Activated naive CD8-positive, alpha-beta T cell treated with anti-CD3 and anti-CD28 coated beads, Interleukin-2, amount 10 ng/mL, durations not matched to agents 7 days and 5 days (primary cell): ENCODE data around the gene FGF7. TPM values are rescaled to one million over a fixed set of nuclear protein-coding genes. Genes with fewer than 3 reads are reported as not detected.
"Not testable (repeated sequence)": the region's sequence is repeated elsewhere in the genome, so short reads cannot be mapped to it uniquely, and the experiment has no call there.

Source experiments
- ATAC-seq: fragments of 150-1000 bp; cut with Tn5 transposase; one replicate; pipeline ENCODE4 v1.10.0; 2021; ENCODE audit warnings: low read depth, moderate library complexity
- POLR2A ChIA-PET: fragments of 350-600 bp; sonication (Branson Sonifier 250); formaldehyde crosslinking; loops from one replicate; lab custom pipeline; 2021; ENCODE audit warnings: antibody characterized with exemption; lab: Charles Lee
- DNase-seq: peaks from one replicate; pipeline ENCODE4 v3.0.0; 2021
- H3K27ac Mint-ChIP-seq: one replicate; pipeline ENCODE4 v1.8.0; 2022; ENCODE audit warnings: mild to moderate bottlenecking, mixed read lengths
- H3K27me3 Mint-ChIP-seq: one replicate; pipeline ENCODE4 v1.8.0; 2022; ENCODE audit warnings: mild to moderate bottlenecking, moderate library complexity, mixed read lengths
- H3K36me3 Mint-ChIP-seq: one replicate; pipeline ENCODE4 v1.8.0; 2021; ENCODE audit warnings: mild to moderate bottlenecking, mixed read lengths
- H3K4me1 Mint-ChIP-seq: one replicate; pipeline ENCODE4 v1.8.0; 2021; ENCODE audit warnings: mixed read lengths
- H3K4me3 Mint-ChIP-seq: one replicate; pipeline ENCODE4 v1.8.0; 2022; ENCODE audit warnings: mild to moderate bottlenecking, moderate library complexity, mixed read lengths
- H3K9me3 Mint-ChIP-seq: one replicate; pipeline ENCODE4 v1.8.0; 2021; ENCODE audit warnings: mixed read lengths
- total RNA-seq, 2 experiments: library from RNA; stranded (reverse); gene quantifications; one replicate each; pipeline ENCODE4 v1.2.3, GENCODE V29; 2021

FGF7 gene, protein sequence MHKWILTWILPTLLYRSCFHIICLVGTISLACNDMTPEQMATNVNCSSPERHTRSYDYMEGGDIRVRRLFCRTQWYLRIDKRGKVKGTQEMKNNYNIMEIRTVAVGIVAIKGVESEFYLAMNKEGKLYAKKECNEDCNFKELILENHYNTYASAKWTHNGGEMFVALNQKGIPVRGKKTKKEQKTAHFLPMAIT
- not detected for total RNA-seq

DNA sequence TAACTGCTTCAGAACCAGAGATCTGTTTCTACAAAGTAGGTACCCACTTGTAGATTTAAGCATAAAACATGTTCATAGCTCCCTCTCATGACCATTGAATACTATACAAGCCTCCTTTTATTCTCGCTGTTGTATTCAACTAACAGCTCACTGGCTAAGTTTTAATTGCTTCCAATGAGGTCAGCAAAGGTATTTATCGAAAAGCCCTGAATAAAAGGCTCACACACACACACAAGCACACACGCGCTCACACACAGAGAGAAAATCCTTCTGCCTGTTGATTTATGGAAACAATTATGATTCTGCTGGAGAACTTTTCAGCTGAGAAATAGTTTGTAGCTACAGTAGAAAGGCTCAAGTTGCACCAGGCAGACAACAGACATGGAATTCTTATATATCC lies at the start of gene FGF7:
Gene FGF7, plus strand, starts transcription at position 222 of the 400 bp plus-strand sequence. CDS start 1,056 bp downstream, outside the sequence.
- Mint-ChIP-seq H3K4me3 (no peak within 1 kb of the TSS), H3K4me1 (no peaks in the 10 kb centered on the region), H3K27ac (no peak within 1 kb of the TSS), H3K27me3 (peaks cover 8% of the 10 kb centered on the region), H3K9me3 (no peaks in the 10 kb centered on the region), H3K36me3 (no peaks in the 10 kb centered on the region)
- ATAC-seq = no peak
- DNase-seq = no peak
- POLR2A ChIA-PET = interaction anchor here (1.2 kb wide), 1 partner anchor 561 kb away, joined by 3 read pairs; no protein-coding TSS in a partner anchor

DNA sequence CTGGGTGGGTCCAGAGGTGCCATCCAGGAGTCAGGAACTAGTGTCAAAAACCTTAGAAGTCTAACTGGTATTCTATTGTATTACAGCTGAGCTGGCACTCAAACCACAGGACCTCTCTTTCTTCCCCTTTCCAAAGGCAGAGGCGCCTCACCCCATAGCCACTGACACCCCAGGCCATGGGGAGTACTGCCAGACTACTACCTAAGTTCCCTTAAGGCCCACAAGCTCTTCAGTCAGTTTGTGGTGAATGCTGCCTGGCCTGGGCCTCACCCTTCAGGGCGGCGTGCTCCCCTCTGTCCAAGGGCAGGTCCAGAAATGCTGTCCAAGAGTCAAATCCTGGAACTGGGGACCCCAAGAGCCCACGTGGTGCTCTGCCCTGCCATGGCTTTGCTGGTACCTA lies 43.0 kb upstream of the FGF7 start:
- ATAC-seq = no peak

DNA sequence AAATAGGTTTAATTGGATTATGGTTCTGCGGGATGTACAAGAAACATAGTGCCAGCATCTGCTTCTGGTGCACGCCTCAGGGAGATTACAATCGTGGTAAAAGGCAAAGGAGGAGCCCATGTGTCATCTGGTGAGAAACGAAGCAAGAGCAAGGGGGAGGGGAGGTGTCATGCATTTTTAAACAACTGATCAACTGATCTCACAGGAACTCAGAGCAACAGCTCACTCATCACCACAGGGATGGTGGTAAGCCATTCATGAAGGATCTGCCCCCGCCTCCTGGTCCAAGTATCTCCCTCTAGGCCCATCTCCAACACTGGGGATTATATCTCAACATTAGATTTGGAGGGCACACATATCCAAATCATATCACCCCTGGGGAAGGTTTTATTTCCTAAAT lies 42.1 kb upstream of the FGF7 start:
- ATAC-seq (no peak), DNase-seq (no peak)
- no peaks in the 10 kb centered on the region for H3K9me3 Mint-ChIP-seq
- no peak overlapping the region for H3K27ac Mint-ChIP-seq
- H3K27me3 Mint-ChIP-seq = peaks cover 2% of the 10 kb centered on the region
- no peaks in the 10 kb centered on the region for H3K36me3 Mint-ChIP-seq
- H3K4me3 Mint-ChIP-seq = no peak overlapping the region
- POLR2A ChIA-PET = no interaction called here
- H3K4me1 Mint-ChIP-seq = no peaks in the 10 kb centered on the region

More for the DNA sequence above, 43.0 kb upstream of the FGF7 start:
- no peak overlapping the region for H3K4me3 Mint-ChIP-seq
- DNase-seq = no peak
- POLR2A ChIA-PET = no interaction called here
- no peaks in the 10 kb centered on the region for H3K9me3 Mint-ChIP-seq
- H3K36me3 Mint-ChIP-seq = no peaks in the 10 kb centered on the region
- peaks cover 2% of the 10 kb centered on the region for H3K27me3 Mint-ChIP-seq
- no peaks in the 10 kb centered on the region for H3K4me1 Mint-ChIP-seq
- no peak overlapping the region for H3K27ac Mint-ChIP-seq

DNA sequence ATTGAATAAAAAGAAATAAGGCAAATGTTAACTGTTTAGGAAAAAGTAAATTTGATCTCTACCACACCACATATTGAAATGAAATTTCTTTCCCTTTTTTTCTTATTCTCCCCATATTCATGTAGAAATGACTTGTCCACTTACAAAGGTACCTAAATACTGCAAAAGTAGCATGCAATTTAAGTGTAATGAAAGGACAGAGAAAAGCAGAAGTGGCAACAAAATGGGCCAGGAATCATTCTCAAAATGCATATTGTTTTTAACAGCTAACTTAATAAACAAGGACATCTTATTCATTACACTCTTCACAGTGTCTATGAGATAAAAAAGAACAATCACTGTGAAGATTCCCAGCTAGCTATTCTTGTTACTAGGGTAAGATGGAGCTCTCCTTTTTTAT lies 40.6 kb upstream of the FGF7 start:
- DNase-seq (no peak), ATAC-seq (no peak)
- no peak overlapping the region for H3K27ac Mint-ChIP-seq
- no peaks in the 10 kb centered on the region for H3K36me3 Mint-ChIP-seq
- no peak overlapping the region for H3K4me3 Mint-ChIP-seq
- POLR2A ChIA-PET = no interaction called here
- H3K9me3 Mint-ChIP-seq = no peaks in the 10 kb centered on the region
- no peaks in the 10 kb centered on the region for H3K4me1 Mint-ChIP-seq
- H3K27me3 Mint-ChIP-seq = peaks cover 4% of the 10 kb centered on the region

DNA sequence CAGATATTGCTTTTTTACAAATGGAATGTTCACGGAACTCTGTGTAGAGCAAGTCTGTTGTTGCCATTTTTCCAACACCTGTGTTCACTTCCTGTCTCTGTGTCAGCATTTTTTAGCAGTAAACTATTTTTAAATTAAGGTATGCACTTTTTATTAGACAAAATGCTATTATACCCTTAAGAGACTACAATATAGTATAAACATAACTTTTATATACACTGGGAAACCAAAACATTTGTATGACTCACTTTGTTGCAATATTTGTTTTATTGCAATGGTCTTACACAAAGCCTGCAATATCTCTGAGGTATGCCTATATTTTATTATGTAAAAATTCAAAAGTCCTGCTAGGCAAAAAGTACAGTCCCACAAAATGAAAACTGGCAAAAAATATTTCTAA lies 39.8 kb upstream of the FGF7 start:
- H3K9me3 Mint-ChIP-seq = no peaks in the 10 kb centered on the region
- POLR2A ChIA-PET = no interaction called here
- H3K36me3 Mint-ChIP-seq = no peaks in the 10 kb centered on the region
- DNase-seq (no peak), ATAC-seq (no peak)
- H3K27ac Mint-ChIP-seq = no peak overlapping the region
- H3K4me1 Mint-ChIP-seq = no peaks in the 10 kb centered on the region
- peaks cover 10% of the 10 kb centered on the region for H3K27me3 Mint-ChIP-seq
- no peak overlapping the region for H3K4me3 Mint-ChIP-seq

DNA sequence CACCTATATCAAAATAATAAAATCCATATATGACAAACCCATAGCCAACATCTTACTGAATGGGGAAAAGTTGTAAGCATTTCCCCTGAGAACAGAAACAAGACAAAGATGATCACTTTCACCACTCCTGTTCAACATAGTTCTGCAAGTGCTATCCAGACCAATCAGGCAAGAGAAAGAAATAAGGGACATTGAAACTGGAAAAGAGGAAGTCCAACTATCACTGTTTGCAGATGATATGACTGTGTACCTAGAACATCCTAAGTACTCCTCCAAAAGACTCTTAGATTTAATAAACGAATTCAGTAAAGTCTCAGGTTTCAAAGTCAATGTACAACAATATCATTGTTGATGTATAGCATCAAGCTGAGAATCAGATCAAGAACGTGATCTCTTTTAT lies 35.6 kb upstream of the FGF7 start:
- Mint-ChIP-seq H3K4me1 (no peaks in the 10 kb centered on the region), H3K27ac (no peak overlapping the region), H3K27me3 (peaks cover 12% of the 10 kb centered on the region), H3K36me3 (no peaks in the 10 kb centered on the region), H3K4me3 (no peak overlapping the region), H3K9me3 (no peaks in the 10 kb centered on the region)
- DNase-seq (no peak), ATAC-seq (no peak)
- POLR2A ChIA-PET = no interaction called here

DNA sequence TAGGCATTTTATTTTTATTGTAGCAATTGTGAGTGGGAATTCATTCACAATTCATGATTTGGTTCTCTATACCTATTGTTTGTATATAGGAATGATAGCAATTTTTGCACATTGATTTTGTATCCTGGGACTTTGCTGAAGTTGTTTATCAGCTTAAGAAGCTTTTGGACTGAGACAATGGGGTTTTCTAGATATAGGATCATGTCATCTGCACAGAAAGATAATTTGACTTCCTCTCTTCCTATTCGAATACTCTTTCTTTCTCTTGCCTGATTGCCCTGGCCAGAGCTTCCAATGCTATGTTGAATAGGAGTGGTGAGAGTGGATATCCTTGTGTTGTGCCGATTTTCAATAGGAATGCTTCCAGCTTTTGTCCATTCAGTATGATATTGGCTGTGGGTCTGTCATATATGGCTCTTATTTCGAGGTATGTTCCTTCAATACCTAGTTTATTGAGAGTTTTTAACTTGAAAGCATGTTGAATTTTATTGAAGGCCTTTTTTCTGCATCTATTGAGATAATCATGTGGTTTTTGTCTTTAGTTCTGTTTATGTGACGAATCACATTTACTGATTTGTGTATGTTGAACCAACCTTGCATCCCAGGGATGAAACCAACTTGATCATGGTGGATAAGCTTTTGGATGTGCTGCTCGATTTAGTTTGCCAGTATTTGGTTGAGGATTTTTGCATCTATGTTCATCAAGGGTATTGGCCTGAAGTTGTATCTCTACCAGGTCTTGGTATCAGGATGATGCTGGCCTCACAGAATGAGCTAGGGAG lies 20.3 kb upstream of the FGF7 start:
- H3K27ac Mint-ChIP-seq, H3K27me3 Mint-ChIP-seq, H3K9me3 Mint-ChIP-seq, DNase-seq, ATAC-seq, H3K36me3 Mint-ChIP-seq, POLR2A ChIA-PET, H3K4me3 Mint-ChIP-seq, H3K4me1 Mint-ChIP-seq: not testable (repeated sequence)

DNA sequence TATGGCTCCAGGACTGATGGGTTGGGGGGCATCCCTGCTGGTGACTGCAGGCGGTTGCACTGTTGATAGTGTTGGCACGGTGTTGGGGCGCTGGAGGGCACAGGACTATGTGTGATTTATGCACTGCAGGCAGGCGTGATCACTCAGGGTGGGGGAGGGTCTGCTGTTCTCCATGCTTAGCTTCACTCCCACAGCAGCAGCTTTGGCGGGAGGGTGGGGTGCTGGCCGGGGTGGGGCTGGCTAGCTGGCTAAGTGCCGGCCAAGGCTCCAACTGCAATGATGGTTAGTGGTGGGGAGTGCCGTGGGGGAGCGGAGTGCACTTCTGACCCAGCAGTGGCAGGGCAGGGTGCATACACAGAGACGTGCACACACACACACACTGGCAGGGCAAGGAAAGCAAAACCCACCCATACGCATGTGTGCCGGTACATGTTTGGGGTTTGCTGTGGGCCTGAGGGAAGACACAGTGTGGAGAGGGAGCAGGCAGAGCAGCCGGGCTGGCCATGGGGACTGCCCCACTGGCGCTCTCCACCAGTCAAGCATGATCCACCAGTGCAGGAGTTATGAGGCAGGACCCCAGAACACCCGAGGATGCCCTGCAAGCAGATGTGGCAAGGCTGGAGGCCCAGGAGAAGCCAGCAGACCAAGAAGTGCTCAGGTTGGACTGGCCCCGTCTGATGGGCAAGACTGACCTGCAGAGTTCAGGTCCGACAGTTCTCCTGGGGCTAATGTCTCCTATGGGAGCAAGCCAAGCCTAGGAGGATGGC lies 16.5 kb upstream of the FGF7 start:
- DNase-seq = no peak
- Mint-ChIP-seq H3K4me3 (no peak overlapping the region), H3K27me3 (peaks cover 14% of the 10 kb centered on the region), H3K27ac (no peak overlapping the region), H3K36me3 (no peaks in the 10 kb centered on the region), H3K4me1 (no peaks in the 10 kb centered on the region), H3K9me3 (peaks cover 2% of the 10 kb centered on the region)
- ATAC-seq = no peak
- POLR2A ChIA-PET = no interaction called here

DNA sequence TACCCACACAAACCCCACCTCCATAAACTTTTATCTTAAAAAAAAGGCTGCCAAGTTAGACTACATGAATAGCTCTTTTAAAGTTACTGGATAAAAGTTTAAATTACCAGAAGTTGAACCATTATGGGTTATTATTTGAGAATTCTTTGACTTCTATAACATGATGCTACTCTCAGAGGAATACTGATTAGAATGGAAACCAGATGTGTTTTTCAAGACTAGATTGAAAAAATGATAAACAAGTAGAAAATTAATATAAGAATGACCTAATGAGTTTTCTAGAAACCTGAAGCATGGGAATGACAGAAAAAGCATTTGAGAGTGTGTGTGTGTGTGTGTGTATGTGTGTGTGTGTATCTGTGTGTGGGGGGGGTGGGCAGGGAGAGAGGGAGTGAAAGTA lies 12.4 kb upstream of the FGF7 start:
- H3K36me3 Mint-ChIP-seq = no peaks in the 10 kb centered on the region
- ATAC-seq (no peak), DNase-seq (no peak)
- H3K4me3 Mint-ChIP-seq = no peak overlapping the region
- peaks cover 11% of the 10 kb centered on the region for H3K27me3 Mint-ChIP-seq
- H3K4me1 Mint-ChIP-seq = no peaks in the 10 kb centered on the region
- H3K27ac Mint-ChIP-seq = no peak overlapping the region
- POLR2A ChIA-PET = no interaction called here
- peaks cover 1% of the 10 kb centered on the region for H3K9me3 Mint-ChIP-seq

DNA sequence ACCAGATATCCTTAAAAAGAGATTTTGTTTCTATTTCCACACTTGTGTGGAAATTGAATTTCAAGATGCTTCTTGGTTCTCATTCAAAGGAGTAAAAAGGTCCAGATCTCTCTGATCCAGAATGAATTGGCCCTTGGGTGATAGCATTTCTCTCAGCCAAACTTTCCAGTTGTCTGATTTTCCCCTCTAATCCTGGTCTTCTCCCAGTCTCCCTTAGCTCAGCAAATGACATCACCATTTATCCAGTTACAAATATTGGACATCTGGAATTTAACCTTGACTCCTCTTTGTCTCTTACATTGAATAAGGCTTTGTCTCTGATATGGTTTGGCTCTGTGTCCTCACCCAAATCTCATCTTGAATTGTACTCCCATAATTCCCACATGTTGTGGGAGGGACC lies 10.2 kb upstream of the FGF7 start:
- ATAC-seq = no peak
- H3K36me3 Mint-ChIP-seq = no peaks in the 10 kb centered on the region
- no peak overlapping the region for H3K27ac Mint-ChIP-seq
- H3K4me1 Mint-ChIP-seq = no peaks in the 10 kb centered on the region
- no peak for DNase-seq
- peaks cover 12% of the 10 kb centered on the region for H3K27me3 Mint-ChIP-seq
- H3K4me3 Mint-ChIP-seq = no peak overlapping the region
- POLR2A ChIA-PET = no interaction called here
- peaks cover 1% of the 10 kb centered on the region for H3K9me3 Mint-ChIP-seq

DNA sequence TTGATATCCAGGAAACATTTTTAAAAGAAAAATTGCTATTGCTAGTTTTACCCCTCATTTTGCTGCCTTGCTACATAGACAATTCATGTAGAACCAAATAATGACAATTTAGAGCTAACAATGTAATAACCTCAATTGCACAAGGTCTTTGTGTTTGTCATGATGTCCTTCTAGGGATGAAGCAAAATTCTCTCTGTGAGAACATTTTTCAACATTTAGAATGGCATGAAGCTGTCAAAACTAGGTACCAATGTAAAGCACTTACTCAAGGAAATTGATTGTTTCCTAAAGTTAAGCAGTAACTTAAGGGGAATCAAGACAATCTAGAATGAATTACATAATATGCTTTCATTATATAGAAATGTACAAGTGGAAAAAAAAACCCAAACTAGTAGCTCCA lies 7.9 kb upstream of the FGF7 start:
- H3K4me3 Mint-ChIP-seq = no peak overlapping the region
- peaks cover 7% of the 10 kb centered on the region for H3K27me3 Mint-ChIP-seq
- H3K36me3 Mint-ChIP-seq = no peaks in the 10 kb centered on the region
- ATAC-seq (no peak), DNase-seq (no peak)
- POLR2A ChIA-PET = no interaction called here
- H3K9me3 Mint-ChIP-seq = peaks cover 1% of the 10 kb centered on the region
- H3K4me1 Mint-ChIP-seq = no peaks in the 10 kb centered on the region
- H3K27ac Mint-ChIP-seq = no peak overlapping the region

DNA sequence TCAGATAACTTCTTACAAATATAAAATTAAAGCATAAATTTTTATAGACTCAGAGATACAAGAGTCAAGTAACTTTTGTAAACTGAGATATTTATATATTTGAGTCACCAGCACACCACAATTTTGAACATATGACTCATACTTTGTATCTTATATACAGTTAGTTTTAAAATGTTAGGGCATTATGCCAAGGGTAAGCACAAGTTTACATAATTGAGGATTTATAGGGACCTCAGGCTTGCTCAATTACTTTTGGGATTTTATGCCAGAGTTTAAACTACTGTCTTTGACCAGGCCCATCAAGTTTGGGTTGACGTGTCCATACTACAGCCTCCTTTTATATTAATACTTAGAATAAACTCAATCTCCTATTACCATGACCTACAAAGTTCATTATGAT lies 7.4 kb upstream of the FGF7 start:
- H3K36me3 Mint-ChIP-seq = no peaks in the 10 kb centered on the region
- H3K27ac Mint-ChIP-seq = no peak overlapping the region
- peaks cover 1% of the 10 kb centered on the region for H3K9me3 Mint-ChIP-seq
- DNase-seq (no peak), ATAC-seq (no peak)
- peaks cover 6% of the 10 kb centered on the region for H3K27me3 Mint-ChIP-seq
- no peaks in the 10 kb centered on the region for H3K4me1 Mint-ChIP-seq
- no peak overlapping the region for H3K4me3 Mint-ChIP-seq
- POLR2A ChIA-PET = no interaction called here

DNA sequence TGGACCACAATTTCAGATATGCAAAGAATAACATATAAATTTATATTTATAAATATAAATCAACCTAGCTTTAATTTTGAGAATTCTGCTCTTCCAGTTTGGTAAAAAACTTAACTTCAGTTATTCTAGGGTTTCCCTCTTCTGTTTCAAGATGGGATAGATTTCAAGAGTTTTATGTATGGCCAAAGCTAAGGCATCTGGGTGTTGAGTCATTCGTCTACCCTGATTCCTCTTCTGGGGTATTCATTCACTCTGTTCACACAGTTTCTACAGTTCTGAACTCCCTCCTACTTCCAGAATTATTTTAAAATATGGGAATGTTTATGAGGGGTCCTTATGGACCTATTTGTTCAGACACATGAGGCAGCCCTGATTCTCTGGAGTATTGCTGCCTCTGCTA lies 4.2 kb upstream of the FGF7 start:
- Mint-ChIP-seq H3K36me3 (no peaks in the 10 kb centered on the region), H3K4me1 (no peaks in the 10 kb centered on the region), H3K4me3 (no peak overlapping the region), H3K9me3 (no peaks in the 10 kb centered on the region), H3K27ac (no peak overlapping the region), H3K27me3 (peaks cover 4% of the 10 kb centered on the region)
- ATAC-seq (no peak), DNase-seq (no peak)
- POLR2A ChIA-PET = no interaction called here
